ENCODE measurements around the gene LRP5. TPM values are rescaled to one million over a fixed set of nuclear protein-coding genes. Genes with fewer than 3 reads are reported as not detected.

The LRP5 gene
- total and polyA plus RNA-seq, 2 experiments from 2014 or later = 43.9 to 54.3 TPM

- Histone ChIP-seq H3K27ac (no peak overlapping the region), H4K20me1 (ENCODE audit: insufficient read depth, poor library complexity, severe bottlenecking) (peaks cover 10% of the 10 kb centered on the region), H3K27me3 (no peaks in the 10 kb centered on the region), H3K9me3 (ENCODE audit: low read depth) (no peaks in the 10 kb centered on the region), H3K4me2 (no peak overlapping the region), H3K9me2 (replicated peaks; ENCODE audit: insufficient read depth) (no peaks in the 10 kb centered on the region), H3K36me3 (replicated peaks; ENCODE audit: insufficient read depth, low read depth) (no peaks in the 10 kb centered on the region), H3K79me2 (peaks cover 33% of the 10 kb centered on the region), H3K4me1 (ENCODE audit: insufficient read depth) (peaks cover 2% of the 10 kb centered on the region), H3K4me3 (no peak overlapping the region), H2AFZ (no peak overlapping the region)
- TF ChIP-seq EZH2phosphoT487 (IDR thresholded peaks at IDR 0.05; ENCODE audit: low read depth, severe bottlenecking, unreplicated experiment) = no peak
- TF ChIP-seq CTCF (IDR thresholded peaks at IDR 0.05; ENCODE audit: poor library complexity) = no peak
- TF ChIP-seq EZH2 (IDR thresholded peaks at IDR 0.05; ENCODE audit: borderline replicate concordance) = no peak
- whole genome bisulfite sequencing (ENCODE audit: low lambda C conversion rate, missing lambda C conversion rate) = 91% methylated on average over 12 of the region's 13 CpGs
- no peak for DNase-seq (ENCODE audit: low spot score)
These were observed 47.5 kb upstream of the LRP5 start for GRCh38 chr11:68264741-68265540.

DNA sequence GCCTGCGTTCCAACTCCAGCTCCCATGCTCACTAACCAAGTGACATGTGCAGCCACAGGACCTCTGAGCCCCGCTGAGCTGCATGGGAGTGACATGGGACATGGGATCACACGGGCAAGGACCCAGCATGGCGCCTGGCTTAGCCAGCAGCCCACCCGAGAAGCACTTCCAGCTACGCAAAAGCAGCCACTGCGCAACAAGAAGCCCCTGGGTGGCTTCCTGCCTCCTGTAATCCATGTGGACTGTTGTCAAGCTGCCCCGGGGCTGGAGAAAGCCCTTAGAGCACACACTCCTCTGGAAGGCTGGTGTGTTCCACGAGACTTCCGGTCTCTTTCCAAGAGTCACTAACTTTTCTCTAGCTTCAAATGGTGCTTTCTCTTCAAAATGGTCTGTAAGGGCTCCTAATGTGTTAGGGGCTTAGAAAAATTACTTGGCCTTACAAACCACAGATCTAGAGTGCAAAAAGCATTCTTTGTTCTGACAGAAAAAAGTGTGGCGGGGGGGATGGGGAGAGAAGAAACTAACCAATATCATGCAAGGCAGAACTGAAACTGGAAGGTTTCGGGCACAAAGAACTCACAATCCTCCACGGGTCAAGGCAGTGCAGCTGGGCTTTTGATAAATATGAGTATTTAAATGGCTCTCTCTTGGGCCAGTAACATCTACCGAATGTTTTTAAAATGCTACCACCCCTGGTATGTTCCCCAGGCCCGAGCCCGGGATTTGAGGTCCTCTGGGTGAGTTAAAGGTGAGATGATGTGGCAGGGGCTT, 46.1 kb upstream of the LRP5 start:
- Histone ChIP-seq H3K36me3 (replicated peaks; ENCODE audit: insufficient read depth, low read depth) (no peaks in the 10 kb centered on the region), H3K4me3 (no peak overlapping the region), H3K9me2 (replicated peaks; ENCODE audit: insufficient read depth) (no peaks in the 10 kb centered on the region), H3K79me2 (peaks cover 45% of the 10 kb centered on the region), H3K9me3 (ENCODE audit: low read depth) (no peaks in the 10 kb centered on the region), H4K20me1 (ENCODE audit: insufficient read depth, poor library complexity, severe bottlenecking) (peaks cover 10% of the 10 kb centered on the region), H2AFZ (no peak overlapping the region), H3K27ac (no peak overlapping the region), H3K4me1 (ENCODE audit: insufficient read depth) (peaks cover 7% of the 10 kb centered on the region), H3K4me2 (no peak overlapping the region), H3K27me3 (no peaks in the 10 kb centered on the region)
- no peak for TF ChIP-seq EZH2phosphoT487 (IDR thresholded peaks at IDR 0.05; ENCODE audit: low read depth, severe bottlenecking, unreplicated experiment)
- TF ChIP-seq CTCF (IDR thresholded peaks at IDR 0.05; ENCODE audit: poor library complexity) = no peak
- TF ChIP-seq EZH2 (IDR thresholded peaks at IDR 0.05; ENCODE audit: borderline replicate concordance) = no peak
- DNase-seq (ENCODE audit: low spot score) = no peak
- WGBS (ENCODE audit: low lambda C conversion rate, missing lambda C conversion rate) = 98% methylated on average over 16 of the region's 16 CpGs

DNA sequence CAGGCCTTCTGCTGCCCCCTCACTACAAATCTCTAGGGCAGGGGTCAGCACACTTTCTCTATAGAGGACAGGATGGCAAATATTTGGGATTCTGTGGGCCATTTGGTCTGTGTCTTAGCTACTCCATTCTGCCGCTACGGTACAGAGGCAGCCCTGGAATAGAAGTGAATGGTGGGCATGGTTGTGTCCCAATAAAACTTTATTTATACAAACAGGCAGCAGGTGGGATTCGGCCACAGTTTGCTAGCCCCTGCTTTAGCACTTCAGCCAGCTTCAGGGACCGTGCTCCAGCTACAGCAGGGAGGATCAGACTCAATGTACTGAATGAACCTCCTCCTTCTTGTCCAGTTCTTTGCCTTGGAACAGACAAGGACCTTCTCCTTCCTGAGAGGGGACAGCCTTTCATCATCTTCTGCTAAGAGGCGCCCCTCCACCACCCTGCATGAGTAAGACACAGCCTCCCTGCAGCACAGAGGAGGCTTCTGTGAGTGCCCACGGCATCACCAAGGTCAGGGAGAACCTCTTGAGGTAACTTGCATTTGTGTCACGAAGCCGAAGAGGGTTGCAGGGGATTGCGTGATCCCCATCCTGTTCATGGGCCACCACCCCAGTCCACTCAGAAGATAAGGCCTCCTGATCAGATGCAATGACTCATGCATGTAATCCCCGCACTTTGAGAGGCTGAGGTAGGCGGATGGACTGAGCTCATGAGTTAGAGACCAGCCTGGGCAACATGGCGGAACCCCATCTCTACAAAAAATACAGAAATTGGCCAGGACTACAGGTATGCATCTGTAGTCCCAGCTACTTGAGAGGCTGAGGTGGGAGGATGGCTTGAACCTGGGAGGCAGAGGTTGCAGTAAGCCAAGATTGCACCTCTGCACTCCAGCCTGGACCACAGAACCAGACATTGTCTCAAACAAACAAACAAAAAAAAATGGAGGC, 45.2 kb upstream of the LRP5 start:
- DNase-seq (ENCODE audit: low spot score) = no peak
- Histone ChIP-seq H3K9me3 (ENCODE audit: low read depth) (no peaks in the 10 kb centered on the region), H3K79me2 (peaks cover 49% of the 10 kb centered on the region), H3K36me3 (replicated peaks; ENCODE audit: insufficient read depth, low read depth) (no peaks in the 10 kb centered on the region), H4K20me1 (ENCODE audit: insufficient read depth, poor library complexity, severe bottlenecking) (peaks cover 10% of the 10 kb centered on the region), H3K27ac (no peak overlapping the region), H3K27me3 (no peaks in the 10 kb centered on the region), H3K4me3 (no peak overlapping the region), H2AFZ (no peak overlapping the region), H3K4me1 (ENCODE audit: insufficient read depth) (peaks cover 7% of the 10 kb centered on the region), H3K9me2 (replicated peaks; ENCODE audit: insufficient read depth) (no peaks in the 10 kb centered on the region), H3K4me2 (no peak overlapping the region)
- TF ChIP-seq EZH2 (IDR thresholded peaks at IDR 0.05; ENCODE audit: borderline replicate concordance) = no peak
- no peak for TF ChIP-seq CTCF (IDR thresholded peaks at IDR 0.05; ENCODE audit: poor library complexity)
- no peak for TF ChIP-seq EZH2phosphoT487 (IDR thresholded peaks at IDR 0.05; ENCODE audit: low read depth, severe bottlenecking, unreplicated experiment)
- 95% methylated on average over 12 of the region's 12 CpGs for WGBS (ENCODE audit: low lambda C conversion rate, missing lambda C conversion rate)
